Mesendoderm (in vitro differentiated cells): ENCODE data around the gene RPL36AL. TPM values are rescaled to one million over a fixed set of nuclear protein-coding genes. Genes with fewer than 3 reads are reported as not detected.

ENCODE experiments used
- DNase-seq: peaks from one replicate; pipeline ENCODE4 v3.0.0; 2013
- H2AK5ac ChIP-seq: 2 replicates; pipeline ENCODE4 v1.6.1; 2013; ENCODE audit warnings: low read length, inconsistent platforms
- H2BK120ac ChIP-seq: 2 replicates; pipeline ENCODE4 v1.6.1; 2013; ENCODE audit warnings: low read depth, mild to moderate bottlenecking, low read length, moderate library complexity, mixed read lengths
- H2BK15ac ChIP-seq: replicated peaks from 2 replicates; pipeline ENCODE4 v1.6.1; 2013; ENCODE audit warnings: low read depth, mild to moderate bottlenecking, moderate library complexity
- H2BK5ac ChIP-seq: 2 replicates; pipeline ENCODE4 v1.6.1; 2013; ENCODE audit warnings: low read length, inconsistent platforms
- H3K18ac ChIP-seq: 2 replicates; pipeline ENCODE4 v1.6.1; 2013; ENCODE audit warnings: mild to moderate bottlenecking, low read length, mixed read lengths
- H3K23ac ChIP-seq: one replicate; pipeline ENCODE4 v1.6.1; 2013; ENCODE audit warnings: low read length
- H3K27ac ChIP-seq: 2 replicates; pipeline ENCODE4 v1.5.1; 2013; ENCODE audit warnings: low read depth, mild to moderate bottlenecking, inconsistent platforms, low read length, moderate library complexity
- H3K27me3 ChIP-seq: 2 replicates; pipeline ENCODE4 v1.6.1; 2013; ENCODE audit warnings: low read length, control low read depth, mild to moderate bottlenecking, inconsistent platforms; ENCODE audit not compliant: insufficient read depth, poor library complexity
- H3K36me3 ChIP-seq: 2 replicates; pipeline ENCODE4 v1.6.1; 2013; ENCODE audit warnings: low read length, inconsistent platforms; ENCODE audit not compliant: control insufficient read depth, insufficient read depth
- H3K4ac ChIP-seq: one replicate; pipeline ENCODE4 v1.6.1; 2013; ENCODE audit warnings: low read depth, mild to moderate bottlenecking, low read length, moderate library complexity
- H3K4me1 ChIP-seq: 2 replicates; pipeline ENCODE4 v1.6.1; 2013; ENCODE audit warnings: low read depth, low read length, inconsistent platforms; ENCODE audit not compliant: control insufficient read depth
- H3K4me2 ChIP-seq: 2 replicates; pipeline ENCODE4 v1.6.1; 2013; ENCODE audit warnings: low read length
- H3K4me3 ChIP-seq: 2 replicates; pipeline ENCODE4 v1.5.1; 2013; ENCODE audit warnings: mild to moderate bottlenecking, low read length
- H3K56ac ChIP-seq: one replicate; pipeline ENCODE4 v1.6.1; 2013; ENCODE audit warnings: low read length
- H3K79me1 ChIP-seq: 2 replicates; pipeline ENCODE4 v1.6.1; 2013; ENCODE audit warnings: low read length, inconsistent platforms
- H3K79me2 ChIP-seq: 2 replicates; pipeline ENCODE4 v1.6.1; 2013; ENCODE audit warnings: mild to moderate bottlenecking, low read length; ENCODE audit not compliant: control insufficient read depth, insufficient read depth
- H3K9ac ChIP-seq: 2 replicates; pipeline ENCODE4 v1.6.1; 2013; ENCODE audit warnings: low read length, inconsistent platforms
- H4K5ac ChIP-seq: one replicate; pipeline ENCODE4 v1.6.1; 2013; ENCODE audit warnings: low read length
- H4K8ac ChIP-seq: one replicate; pipeline ENCODE4 v1.6.1; 2013; ENCODE audit warnings: low read depth, mild to moderate bottlenecking, control low read depth, low read length, moderate library complexity
- WGBS: extraction: QIAGEN DNeasy Blood & Tissue Kit; methylation state at CpG from one replicate; pipeline ENCODE4 v1.1.7; 2013; ENCODE audit warnings: low lambda C conversion rate, missing lambda C conversion rate; ENCODE audit not compliant: insufficient coverage; ENCODE audit errors: extremely low coverage; 5-methylcytosine and 5-hydroxymethylcytosine counted together
- small RNA-seq: library from polyadenylated mRNA; stranded (forward); fragments of <200 nt; extraction: miRNeasy Mini kit (QIAGEN cat#:217004); gene quantifications from one replicate; pipeline ENCODE3, GENCODE V24; 2013; ENCODE audit not compliant: insufficient read depth

The RPL36AL gene

DNA sequence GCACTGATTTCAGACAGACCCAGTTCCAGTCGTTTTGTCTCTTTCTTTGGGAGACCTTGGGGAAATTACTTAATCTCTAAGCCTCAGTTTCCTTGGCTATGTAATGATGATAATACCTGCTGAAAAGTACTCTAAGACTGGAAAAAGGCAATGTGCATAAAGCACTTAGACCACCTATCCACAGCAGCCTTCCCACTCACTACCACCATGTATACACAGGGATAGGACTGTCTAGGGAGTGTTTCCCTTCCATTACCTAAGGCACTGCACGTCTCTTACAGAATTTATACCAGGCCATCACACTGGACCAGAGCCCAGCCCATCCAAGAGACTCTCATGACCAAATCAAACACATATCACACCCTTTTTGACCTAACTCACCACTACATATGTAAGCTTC is 40.6 kb downstream of the RPL36AL start:
- H3K9ac ChIP-seq, result no peak overlapping the region
- no peak for DNase-seq
- no peak overlapping the region for H3K4me3 ChIP-seq
- H4K5ac ChIP-seq, result no peak overlapping the region
- H3K27ac ChIP-seq, result no peak overlapping the region
- H3K79me2 ChIP-seq, result peaks cover 42% of the 10 kb centered on the region
- H3K56ac ChIP-seq, result no peak overlapping the region
- H3K4ac ChIP-seq, result no peak overlapping the region
- no CpG with 5 or more reads among the region's 2 CpGs for WGBS
- no peaks in the 10 kb centered on the region for H3K4me1 ChIP-seq
- no peak overlapping the region for H2BK120ac ChIP-seq
- no peak overlapping the region for H3K23ac ChIP-seq
- H2BK15ac ChIP-seq, result no peak overlapping the region
- peaks cover 14% of the 10 kb centered on the region for H3K36me3 ChIP-seq
- no peak overlapping the region for H3K4me2 ChIP-seq
- no peak overlapping the region for H2AK5ac ChIP-seq
- H3K18ac ChIP-seq, result no peak overlapping the region
- H4K8ac ChIP-seq, result no peak overlapping the region
- peaks cover 16% of the 10 kb centered on the region for H3K79me1 ChIP-seq
- no peaks in the 10 kb centered on the region for H3K27me3 ChIP-seq
- H2BK5ac ChIP-seq, result no peak overlapping the region

DNA sequence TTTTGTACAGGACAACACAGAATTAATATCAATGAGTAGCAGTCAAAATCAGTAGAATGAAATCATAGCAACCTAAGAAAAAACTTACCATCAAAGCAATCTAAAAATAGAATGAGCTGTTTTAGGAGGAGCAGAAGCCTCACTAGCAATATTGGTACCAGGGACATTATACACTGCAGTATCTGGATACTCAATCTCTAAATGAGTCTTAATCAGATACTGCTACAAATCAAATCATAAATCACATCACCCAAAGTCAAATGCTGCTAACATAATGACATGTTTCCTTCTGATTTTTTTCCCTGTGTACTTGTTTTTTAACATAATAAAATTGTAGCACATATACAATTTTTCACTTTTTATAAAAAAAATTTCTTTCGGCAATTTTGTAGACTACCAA is 42.3 kb downstream of the RPL36AL start:
- Histone ChIP-seq H3K56ac (no peak overlapping the region), H3K4me1 (no peaks in the 10 kb centered on the region), H3K27ac (no peak overlapping the region), H3K36me3 (peaks cover 12% of the 10 kb centered on the region), H3K27me3 (no peaks in the 10 kb centered on the region), H3K4me3 (no peak overlapping the region), H4K8ac (no peak overlapping the region), H3K79me1 (peaks cover 16% of the 10 kb centered on the region), H3K79me2 (peaks cover 27% of the 10 kb centered on the region), H3K23ac (no peak overlapping the region), H3K18ac (no peak overlapping the region), H3K4me2 (no peak overlapping the region), H3K4ac (no peak overlapping the region), H2BK5ac (no peak overlapping the region), H2AK5ac (no peak overlapping the region), H3K9ac (no peak overlapping the region), H2BK15ac (no peak overlapping the region), H2BK120ac (no peak overlapping the region), H4K5ac (no peak overlapping the region)
- 100% methylated on average over 1 of the region's 1 CpG for WGBS
- DNase-seq, result no peak

DNA sequence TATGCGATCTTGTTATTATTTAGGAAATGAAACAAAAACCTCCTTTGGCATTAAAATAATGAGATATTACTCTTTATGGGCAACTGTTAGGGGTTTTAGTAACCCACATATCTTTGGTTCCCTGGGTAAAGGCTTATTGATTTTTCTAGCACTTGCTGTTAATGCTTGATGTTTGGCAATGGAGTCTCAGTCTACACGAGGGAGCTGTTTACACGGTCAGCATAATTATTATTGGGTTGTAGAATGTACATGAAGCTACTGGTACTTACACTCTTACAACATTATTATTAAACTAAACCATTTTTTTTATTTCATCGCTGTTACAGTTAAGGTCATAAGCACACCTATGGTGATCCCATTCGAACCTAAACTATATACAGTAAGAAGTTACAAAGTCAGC is 46.4 kb downstream of the RPL36AL start:
- no peak for DNase-seq
- Histone ChIP-seq H3K79me1 (peaks cover 1% of the 10 kb centered on the region), H3K27ac (no peak overlapping the region), H2BK5ac (no peak overlapping the region), H2AK5ac (no peak overlapping the region), H3K4me3 (no peak overlapping the region), H3K4me2 (no peak overlapping the region), H3K56ac (no peak overlapping the region), H2BK120ac (no peak overlapping the region), H3K27me3 (no peaks in the 10 kb centered on the region), H3K36me3 (peaks cover 9% of the 10 kb centered on the region), H4K5ac (no peak overlapping the region), H3K4me1 (no peaks in the 10 kb centered on the region), H4K8ac (no peak overlapping the region), H3K23ac (no peak overlapping the region), H3K9ac (no peak overlapping the region), H2BK15ac (no peak overlapping the region), H3K18ac (no peak overlapping the region), H3K4ac (no peak overlapping the region), H3K79me2 (no peaks in the 10 kb centered on the region)
- no CpG with 5 or more reads among the region's 5 CpGs for WGBS

- Histone ChIP-seq H2BK120ac (no peak overlapping the region), H2AK5ac (no peak overlapping the region), H2BK5ac (no peak overlapping the region), H4K8ac (no peak overlapping the region), H3K23ac (no peak overlapping the region), H3K36me3 (no peaks in the 10 kb centered on the region), H3K18ac (no peak overlapping the region), H3K79me1 (no peaks in the 10 kb centered on the region), H3K4me3 (no peak overlapping the region), H3K4me1 (no peaks in the 10 kb centered on the region), H2BK15ac (no peak overlapping the region), H3K4me2 (no peak overlapping the region), H3K27ac (no peak overlapping the region), H3K56ac (no peak overlapping the region), H3K27me3 (no peaks in the 10 kb centered on the region), H3K4ac (no peak overlapping the region), H4K5ac (no peak overlapping the region), H3K79me2 (no peaks in the 10 kb centered on the region), H3K9ac (no peak overlapping the region)
- WGBS, result no CpG with 5 or more reads among the region's 3 CpGs
- DNase-seq, result no peak
Observed at GRCh38 chr14:49569281-49569680, 51.1 kb downstream of the RPL36AL start.

Small RNA genes lying within 50 kb of the gene (small RNA-seq; reads per million reads assigned to genes)
- gene AL139099.3 (not detected), gene AL139099.4 (not detected), gene RF00019 (not detected)
